Kasumi-1 (cell line): ENCODE results near the gene SLC6A7.

Source experiments
- DNase-seq, 2 experiments: peaks; one replicate each; lab custom pipeline; 2025; lab: John Stamatoyannopoulos, UW

Gene SLC6A7

DNA sequence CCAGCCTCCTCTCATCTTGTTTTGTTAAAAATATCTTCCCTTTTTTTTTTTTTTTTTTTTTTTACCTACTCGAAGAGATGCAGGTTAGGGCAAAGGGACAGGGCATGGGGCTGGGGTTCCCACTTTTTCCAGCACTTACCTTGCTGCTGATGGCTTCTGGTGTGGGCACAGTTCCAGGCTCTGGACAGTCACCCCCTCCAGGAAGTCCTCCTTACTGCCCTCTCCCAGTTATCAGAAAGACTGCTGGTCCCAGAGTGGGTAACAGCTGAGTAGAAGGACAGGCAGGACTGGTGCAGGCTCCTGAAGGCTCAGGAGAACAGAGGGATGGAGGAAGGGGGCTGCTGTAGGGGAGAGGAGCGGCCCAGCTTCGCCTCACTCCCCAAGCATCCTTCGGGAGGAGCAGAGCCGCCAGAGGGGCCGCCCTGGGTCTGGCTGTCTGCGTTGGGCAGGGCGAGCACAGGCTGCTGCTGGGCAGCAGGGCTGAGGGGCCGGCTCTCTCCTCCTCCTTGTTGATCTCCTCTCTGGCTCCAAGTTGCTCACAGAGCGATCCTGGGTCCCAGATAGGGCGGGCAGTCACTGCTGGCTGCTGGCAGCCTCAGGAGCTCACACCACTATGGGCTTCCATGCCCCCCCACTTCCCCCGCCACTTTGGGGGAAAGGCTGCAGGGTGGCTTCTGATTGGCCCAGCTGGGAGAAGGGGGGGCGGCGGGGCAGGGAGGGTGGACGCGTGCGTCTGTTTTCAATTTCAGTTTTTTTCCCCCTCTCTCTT lies 34.4 kb upstream of the SLC6A7 start, which contains the start of gene PDGFRB:
Gene PDGFRB, minus strand, starts transcription at position 588 of the 769 bp plus-strand sequence. CDS start 18,798 bp downstream, outside the sequence.
- no peak for DNase-seq

DNA sequence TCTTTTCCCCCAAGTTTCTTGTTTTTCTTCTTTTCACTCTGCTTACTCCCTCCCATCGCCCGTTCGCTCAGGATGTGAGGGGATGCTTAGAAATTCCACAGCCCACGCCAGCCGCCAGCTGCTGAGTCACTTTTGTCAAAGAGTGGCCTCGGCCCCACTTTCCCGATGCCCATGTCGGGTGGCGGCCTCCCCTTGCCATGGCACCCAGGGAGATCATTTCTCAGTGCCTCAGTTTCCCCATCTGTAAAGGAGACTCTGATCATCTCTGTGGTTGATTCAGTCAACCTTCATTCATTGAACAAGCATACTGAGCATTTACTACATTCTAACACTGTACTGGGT lies 33.9 kb upstream of the SLC6A7 start:
- no peak for DNase-seq

DNA sequence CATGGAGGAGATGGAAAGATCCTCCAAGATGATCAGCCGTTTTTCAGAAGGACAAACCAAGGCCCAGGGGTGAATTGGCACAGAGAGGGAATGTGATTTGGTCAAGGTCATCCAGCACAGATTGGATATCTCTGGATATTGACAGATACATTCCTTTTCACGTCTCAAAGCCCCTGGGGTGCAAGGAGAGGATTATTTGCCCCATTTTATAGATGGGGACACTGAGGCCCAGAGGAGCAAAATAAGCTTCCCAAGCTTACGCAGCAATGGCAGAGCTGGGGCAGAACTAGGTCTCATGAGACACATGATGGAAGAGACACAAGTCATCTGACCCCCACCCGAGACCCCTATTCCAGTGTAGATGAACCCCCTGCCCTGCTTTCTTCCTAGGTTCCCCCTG lies 33.3 kb upstream of the SLC6A7 start:
- DNase-seq, result no peak

DNA sequence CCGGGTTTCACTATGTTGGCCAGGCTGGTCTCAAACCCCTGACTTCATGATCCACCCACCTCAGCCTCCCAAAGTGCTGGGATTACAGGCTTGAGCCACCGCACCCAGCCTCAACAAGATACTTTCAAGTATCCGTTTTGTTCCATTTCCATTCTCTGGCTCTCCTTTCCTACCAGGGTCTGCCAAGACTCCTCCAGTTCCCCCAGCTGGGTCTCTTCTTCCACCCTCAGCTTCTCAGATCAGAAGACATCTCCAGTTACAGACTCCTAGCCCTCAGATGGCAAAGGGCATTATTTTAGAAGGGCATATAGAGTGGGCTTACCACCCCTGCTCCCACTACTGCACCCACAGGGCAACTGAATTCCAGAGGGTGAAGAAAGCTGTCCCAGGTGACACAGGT lies 32.7 kb upstream of the SLC6A7 start:
- DNase-seq, result no peak

DNA sequence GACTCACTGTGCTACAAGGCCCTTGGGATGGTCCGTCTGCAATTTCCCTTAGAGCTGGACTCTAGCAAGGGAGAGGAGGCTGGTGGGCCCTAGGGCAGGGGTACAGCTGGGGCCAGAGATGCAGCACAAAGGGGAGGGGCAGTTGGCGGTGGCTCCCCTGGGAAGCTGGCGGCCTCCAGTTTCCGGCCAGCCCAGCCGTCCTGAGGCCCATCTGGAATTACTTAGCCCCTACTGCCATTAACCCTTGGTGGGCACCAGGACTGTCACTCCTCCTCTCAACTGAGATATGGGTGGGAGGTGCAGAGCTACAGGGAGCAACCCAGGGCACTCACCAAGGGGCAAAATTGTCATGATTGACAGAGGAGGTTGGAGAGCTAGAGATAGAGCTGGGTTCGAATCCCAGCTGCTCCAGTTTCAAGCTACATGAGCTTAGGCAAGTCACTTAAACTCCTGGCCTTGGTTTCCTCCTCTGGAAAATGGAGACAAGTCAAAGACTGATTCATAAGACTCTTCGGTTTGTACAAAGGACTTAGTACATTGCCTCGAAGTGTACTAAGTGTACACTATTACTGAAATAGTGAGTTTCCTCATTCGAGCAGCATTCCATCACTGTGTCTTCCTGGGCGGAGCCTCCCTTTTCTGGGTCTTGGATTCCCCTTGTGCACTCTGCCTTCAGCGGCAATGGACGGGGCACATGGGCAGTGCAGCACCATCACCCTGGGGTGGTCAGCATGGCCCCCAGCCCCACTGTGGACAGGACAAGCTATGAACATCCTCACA lies 31.5 kb upstream of the SLC6A7 start:
- DNase-seq, result no peak

DNA sequence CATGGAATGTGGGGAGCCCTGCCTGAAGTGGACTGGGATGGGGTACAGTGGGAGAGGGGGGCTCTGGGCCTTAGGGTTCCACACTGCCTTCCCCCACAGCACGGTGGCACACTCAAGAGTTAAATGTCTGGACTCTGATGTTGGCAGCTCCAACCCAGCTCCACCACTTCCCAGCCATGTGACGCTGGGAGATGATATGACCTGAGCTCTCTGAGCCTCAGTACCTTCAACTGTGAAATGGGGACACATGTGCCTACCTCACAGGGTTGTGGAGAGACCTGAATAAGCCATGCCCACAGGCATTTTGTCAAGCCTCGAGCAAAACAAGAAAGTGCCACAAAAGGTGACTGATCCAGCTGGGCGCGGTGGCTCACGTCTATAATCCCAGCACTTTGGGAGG lies 30.8 kb upstream of the SLC6A7 start:
- DNase-seq, result no peak

DNA sequence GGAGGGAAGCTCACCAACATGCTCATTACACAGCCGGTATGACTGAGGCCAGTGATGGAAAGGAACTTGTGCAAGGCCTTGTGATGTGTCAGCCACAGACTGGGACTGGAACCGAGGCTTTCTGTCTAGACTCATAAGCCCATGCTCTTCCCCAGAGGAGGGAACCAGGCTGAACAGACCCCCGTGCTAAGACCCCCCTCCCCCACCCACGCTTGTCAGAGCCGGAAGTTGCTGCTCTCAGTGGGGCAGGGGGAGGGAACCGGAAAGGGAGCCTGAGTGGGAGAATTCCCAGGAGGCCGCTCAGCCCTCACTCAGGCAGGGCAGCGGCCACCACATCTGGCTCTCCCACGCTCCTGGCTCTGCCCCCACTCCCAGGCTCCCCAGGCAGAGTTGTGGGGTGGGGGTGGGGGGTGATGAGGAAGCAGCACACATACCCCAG lies 30.1 kb upstream of the SLC6A7 start:
- DNase-seq, result peak; percentile 70 to 72

DNA sequence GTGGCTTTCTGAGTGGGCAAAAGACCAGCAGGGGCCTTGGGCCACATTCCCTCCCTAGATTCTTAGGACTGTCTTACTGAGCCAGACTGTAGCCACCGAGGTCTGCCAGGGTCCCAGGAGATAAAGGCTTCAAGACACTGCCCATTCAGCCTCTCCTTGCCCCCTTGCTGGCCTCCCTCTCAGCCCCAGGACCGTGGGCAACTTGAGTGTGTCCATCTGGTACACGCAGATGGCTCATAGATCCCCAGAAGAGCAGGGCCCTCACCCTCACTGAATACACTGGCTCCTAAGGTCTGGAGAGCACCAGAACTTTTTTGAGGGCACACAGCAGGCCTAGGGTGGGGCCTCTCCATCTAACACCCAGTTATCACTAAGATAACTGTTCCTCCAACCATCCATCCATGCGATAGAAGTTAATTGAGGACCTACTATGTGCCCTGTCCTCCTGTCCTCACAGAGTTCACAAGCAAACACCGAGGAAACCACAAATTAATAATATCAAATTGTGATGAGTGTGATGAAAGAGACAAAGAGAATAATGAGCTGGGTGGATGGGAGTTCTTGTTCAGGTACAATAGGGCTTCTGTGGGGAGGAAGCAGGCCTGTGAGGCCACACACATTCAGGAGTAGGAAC lies 29.3 kb upstream of the SLC6A7 start:
- DNase-seq, result no peak

DNA sequence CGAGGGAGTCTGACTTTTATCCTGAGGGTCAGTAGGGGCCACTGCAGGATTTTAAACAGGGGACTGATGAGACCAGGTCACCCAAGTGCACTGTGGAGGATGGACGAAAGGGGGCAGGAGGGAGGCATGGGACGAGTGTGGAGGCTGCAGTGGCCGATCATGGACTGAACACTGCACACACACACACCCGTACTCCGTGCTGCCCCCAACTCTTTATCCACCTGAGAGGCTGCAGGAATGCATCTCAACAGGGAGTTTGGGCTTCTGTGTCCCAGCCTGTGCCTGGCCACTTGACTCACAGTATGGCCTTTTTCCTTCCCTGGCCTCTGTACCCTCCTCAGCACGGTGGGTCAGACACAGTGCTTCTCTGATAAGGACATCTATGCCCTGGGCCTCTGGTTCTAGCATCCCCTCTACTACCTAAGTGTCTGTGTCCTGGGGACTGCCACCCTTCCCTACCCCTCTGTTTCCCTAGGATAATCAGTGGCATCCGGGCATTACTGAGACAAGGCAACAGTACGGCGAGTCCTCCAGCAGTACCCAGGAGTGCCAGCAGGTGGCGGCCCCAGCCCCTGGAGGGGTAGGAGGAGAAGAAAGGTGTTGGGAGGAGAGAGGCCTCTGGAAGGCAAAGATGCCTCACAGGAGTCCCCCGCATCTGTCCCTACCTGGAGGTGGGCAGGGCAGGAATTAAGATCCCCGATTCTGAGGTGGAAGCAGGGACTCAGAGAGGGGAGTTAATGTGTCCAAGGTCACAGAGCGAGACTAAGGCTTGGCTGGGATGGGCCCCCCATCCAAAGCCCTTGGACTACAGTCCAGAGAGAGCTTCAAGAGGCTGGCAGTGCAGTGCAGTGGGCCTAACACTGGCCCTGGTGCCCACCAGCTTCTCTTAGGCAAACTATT lies 28.4 kb upstream of the SLC6A7 start:
- peak; percentile 63 to 73 for DNase-seq

DNA sequence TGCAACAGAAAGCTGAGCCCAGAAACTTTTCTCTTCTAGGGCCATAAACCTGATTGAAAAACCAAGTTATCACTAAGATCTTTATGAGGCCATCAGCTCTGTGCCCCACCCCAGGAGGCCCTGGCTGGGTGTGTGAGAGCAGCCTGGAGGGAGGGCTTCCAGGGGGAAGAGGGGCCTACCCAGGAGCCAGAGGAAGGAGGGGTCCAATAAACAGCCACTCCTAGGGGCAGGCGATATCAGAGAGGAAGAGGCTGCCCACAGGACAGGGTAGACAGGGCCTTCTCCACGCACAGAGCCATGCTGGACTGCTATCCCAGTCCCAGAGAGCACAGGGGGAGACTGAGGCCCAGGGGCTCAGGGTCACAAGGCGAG lies 27.7 kb upstream of the SLC6A7 start:
- no peak for DNase-seq

DNA sequence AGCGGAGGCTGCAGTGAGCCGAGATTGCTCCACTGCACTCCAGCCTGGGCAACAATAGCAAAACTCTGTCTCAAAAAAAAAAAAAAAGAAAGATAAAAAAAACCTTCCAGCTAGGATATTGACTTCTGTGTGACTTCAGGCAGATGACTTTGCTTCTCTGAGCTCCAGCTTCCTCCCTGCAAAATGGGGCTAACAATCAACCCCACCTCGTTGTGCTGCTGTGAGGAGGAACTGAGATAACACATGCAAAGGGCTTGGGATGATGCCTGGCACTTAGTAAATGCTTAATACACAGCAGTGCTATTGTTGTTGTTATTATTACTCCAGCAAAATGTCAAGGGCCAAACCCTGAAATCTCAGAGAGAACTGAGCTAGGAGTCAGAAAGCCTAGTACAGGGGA lies 26.8 kb upstream of the SLC6A7 start:
- no peak for DNase-seq

DNA sequence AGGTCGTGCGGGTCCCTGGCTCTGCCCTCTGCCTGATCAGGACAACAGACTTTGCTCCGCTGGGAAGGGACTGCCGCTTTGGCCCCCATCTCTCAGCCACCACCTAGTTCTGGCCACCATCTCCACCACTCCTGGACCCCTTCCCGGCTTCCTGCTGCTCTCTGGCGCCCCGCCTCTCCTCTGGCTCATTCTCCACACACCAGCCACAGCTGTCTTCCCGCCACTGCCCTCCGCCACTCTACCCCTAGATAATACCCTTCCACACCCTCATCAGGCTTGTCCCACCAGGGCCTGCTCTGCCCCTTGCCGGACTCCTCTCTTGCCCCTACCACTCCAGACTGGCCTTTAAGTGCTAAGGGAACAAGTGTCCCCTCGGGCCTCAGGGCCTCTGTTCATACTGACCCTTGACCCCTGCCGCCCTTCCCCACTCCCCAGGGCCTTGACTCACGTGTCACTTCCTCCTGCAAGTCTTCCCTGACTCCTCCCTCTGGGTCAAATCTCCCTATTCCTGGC lies 26.3 kb upstream of the SLC6A7 start:
- DNase-seq, result no peak

DNA sequence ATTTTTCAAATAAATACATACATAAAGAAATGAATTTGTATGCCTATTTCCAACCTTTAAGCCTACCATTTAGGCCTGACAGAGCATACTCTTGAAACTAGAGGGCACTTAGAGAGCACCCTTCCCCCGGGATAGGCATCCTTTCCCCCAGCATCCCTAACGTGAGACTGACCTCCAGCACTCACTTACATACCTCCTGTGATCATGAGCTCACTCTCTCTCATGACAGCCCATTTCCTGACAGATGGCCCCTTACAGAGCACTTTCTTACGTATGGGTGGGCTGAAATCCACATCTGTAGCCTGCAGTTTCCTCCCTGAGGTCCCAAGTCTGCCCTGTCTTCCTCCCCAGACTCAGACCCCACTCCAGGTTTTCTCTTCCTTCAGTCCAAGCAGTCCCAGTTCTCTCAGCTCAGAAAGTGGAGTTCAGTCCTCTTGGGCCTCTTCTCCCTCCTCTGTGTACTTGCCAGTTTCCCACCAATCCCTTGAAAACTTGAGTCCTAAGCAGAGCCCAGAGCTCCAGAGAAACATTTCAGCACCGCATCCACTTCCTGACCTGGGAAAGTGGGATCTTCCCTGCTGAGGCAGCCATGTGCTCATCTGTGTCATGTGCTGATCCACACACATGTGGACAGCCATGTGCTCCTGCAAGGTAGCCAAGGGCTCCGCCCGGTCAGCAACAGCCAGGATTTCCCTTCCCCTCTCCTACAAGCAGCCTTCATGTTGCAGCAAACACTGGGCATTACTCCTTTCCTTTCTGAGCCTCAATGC lies 25.5 kb upstream of the SLC6A7 start:
- no peak for DNase-seq

DNA sequence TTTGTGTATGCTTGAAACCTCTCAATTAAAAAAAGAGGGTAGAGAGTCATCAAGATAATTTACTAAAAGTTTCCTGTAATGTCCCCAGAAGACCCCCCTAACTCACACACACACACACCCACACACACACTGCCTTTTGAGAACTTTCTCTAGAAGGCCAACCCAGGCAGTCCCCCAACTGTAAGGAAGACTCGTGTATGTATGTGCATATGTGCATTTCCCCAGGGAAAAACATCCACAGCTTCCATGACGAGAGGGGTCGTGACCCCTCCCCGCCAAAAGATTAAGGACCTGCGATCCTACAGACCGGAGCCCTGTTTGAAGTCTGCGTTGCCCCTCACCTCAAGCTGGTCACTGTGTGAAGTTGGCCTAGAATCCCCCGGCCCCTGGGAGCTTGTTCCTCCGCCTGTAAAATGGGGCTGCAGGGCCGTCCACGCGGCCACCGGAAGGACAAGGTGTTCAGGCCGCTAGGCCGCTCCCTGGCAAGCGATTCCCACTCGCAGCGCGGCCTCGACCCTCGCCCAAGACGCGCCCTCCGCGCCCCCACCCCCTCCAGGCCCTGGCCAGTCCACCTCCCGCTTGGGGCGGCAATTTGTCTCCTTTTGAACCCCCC lies 23.7 kb upstream of the SLC6A7 start:
- no peak for DNase-seq

DNA sequence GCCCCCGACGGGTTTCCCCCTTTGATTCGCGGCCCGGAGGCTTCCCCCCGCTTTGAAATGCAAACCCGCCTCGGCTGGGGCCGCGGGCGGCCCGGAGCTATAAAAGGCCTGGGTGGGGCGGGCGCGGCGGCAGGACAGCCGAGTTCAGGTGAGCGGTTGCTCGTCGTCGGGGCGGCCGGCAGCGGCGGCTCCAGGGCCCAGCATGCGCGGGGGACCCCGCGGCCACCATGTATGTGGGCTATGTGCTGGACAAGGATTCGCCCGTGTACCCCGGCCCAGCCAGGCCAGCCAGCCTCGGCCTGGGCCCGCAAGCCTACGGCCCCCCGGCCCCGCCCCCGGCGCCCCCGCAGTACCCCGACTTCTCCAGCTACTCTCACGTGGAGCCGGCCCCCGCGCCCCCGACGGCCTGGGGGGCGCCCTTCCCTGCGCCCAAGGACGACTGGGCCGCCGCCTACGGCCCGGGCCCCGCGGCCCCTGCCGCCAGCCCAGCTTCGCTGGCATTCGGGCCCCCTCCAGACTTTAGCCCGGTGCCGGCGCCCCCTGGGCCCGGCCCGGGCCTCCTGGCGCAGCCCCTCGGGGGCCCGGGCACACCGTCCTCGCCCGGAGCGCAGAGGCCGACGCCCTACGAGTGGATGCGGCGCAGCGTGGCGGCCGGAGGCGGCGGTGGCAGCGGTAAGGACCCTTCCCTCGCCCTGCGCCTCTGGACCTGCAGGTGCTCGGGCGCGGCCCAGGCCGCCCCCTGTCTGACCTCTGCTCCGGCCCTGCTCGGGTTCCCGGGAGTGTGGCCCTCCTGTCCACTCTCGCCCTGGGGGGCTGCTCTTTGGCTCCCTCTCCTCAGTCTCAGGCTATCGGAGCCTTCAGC lies 23.0 kb upstream of the SLC6A7 start, which contains the start of gene CDX1:
Gene CDX1, plus strand, starts transcription at position 129 of the 862 bp plus-strand sequence. Its CDS starts 99 bp downstream, at position 228.
- no peak for DNase-seq

DNA sequence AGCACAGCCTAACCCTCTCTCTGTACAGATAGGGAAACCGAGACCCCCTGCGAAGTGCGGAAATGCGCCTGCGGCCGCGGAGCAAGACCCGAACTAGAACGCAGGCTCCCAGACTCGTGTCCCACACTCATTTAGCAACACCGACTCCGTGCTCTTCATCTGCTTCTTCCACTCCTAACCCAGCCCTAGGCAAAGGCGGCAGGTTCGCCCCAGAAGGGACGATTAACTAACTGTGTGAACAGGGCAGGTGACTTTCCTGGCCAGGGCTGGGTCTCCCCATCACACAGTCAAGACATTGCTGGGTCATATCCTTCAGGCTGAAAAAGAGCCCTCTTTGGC lies 22.4 kb upstream of the SLC6A7 start:
- no peak for DNase-seq

DNA sequence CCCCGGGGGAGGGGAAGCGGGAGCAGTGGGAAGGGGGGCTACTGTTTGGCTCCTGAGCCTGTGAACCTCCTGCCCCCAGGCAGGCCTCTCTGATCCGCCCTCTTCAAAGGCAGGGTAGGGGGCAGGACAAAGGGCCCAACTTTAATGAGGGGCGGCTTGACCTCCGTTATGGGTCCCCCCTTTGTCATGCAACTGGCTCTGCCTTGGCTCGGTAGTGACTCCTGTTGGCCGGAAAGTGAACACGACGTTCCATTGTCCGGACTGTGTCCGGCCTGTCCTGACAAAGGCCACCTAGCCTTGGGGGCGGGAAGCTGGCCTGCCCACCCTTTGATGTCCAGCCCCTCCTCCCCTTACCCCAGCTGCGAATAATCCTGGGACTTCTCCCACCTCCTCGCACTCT lies 22.0 kb upstream of the SLC6A7 start:
- DNase-seq, result no peak

DNA sequence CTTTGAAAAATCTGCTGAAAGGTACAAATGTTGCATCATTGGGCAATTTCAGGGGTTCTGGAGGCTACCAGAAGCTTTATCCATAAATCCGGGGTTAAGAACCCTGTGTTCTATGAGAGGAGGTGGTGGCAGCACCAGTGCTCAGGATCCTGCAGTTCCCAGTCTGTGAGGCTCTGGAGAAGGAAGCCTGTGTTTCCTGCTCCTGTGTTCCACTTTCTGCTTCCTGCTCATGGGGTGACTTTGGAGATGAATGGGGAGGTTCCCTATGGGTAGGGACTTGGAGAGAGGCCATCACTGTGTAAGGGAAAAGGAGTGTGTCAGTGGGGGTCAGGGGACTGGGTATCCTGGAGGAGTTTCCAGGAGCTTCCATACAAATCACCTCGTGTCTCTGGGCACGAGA lies 21.0 kb upstream of the SLC6A7 start:
- no peak for DNase-seq

DNA sequence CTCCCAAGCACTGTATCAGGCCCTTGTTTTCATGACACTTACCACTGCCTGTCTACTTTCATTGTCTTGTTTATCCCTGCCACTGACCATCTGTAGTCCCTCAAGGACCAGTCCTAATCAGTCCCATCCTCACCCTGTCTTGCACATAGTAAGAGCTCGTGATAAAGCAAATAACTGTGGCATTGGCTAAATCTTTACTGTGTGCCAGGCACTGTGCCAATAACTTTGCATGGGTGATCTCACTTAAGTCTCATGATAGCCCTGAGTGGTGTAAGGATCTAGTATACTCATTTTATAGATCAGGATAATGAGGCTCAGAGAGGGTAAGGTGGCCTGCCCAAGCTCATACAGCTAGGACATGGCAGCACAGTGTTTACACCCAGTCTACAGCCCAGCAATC lies 17.7 kb upstream of the SLC6A7 start:
- no peak for DNase-seq

DNA sequence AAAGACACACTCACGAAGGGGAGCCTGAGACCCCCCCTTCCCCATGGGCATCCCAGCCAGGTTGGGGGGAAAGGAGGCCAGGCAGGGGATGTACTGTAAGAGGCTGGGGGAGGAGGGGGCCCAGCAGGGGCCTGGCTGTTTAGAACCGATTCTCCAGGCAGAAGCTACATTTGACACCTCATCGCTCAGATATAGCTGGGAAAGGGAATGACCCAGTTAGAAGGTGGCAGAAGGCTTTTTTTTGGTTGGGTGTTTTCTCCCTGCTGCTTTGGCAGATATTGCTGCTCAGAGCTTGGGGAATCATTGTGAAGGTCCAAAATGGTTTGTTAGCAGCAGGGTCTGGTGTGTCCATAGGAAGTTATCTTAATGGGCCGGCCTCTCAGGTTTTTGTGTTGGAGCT lies 17.3 kb upstream of the SLC6A7 start:
- no peak for DNase-seq
